GM12892 (cell line): ENCODE results near the gene NXNL2.

ENCODE experiments used
- POLR2A ChIP-seq: IDR thresholded peaks from 2 replicates; pipeline ENCODE4 v1.6.1; 2011; ENCODE audit warnings: low read depth, low read length, control low read depth
- POLR2AphosphoS5 ChIP-seq: IDR thresholded peaks from 2 replicates; pipeline ENCODE4 v1.6.1; 2011; ENCODE audit warnings: low read depth, low read length, control low read depth

GRCh38 chr9:88502552-88503034 lies 32.4 kb upstream of the NXNL2 start:
- TF ChIP-seq POLR2A: no peak
- no peak for TF ChIP-seq POLR2AphosphoS5
